ENCODE measurements around the gene C1orf159.

DNA sequence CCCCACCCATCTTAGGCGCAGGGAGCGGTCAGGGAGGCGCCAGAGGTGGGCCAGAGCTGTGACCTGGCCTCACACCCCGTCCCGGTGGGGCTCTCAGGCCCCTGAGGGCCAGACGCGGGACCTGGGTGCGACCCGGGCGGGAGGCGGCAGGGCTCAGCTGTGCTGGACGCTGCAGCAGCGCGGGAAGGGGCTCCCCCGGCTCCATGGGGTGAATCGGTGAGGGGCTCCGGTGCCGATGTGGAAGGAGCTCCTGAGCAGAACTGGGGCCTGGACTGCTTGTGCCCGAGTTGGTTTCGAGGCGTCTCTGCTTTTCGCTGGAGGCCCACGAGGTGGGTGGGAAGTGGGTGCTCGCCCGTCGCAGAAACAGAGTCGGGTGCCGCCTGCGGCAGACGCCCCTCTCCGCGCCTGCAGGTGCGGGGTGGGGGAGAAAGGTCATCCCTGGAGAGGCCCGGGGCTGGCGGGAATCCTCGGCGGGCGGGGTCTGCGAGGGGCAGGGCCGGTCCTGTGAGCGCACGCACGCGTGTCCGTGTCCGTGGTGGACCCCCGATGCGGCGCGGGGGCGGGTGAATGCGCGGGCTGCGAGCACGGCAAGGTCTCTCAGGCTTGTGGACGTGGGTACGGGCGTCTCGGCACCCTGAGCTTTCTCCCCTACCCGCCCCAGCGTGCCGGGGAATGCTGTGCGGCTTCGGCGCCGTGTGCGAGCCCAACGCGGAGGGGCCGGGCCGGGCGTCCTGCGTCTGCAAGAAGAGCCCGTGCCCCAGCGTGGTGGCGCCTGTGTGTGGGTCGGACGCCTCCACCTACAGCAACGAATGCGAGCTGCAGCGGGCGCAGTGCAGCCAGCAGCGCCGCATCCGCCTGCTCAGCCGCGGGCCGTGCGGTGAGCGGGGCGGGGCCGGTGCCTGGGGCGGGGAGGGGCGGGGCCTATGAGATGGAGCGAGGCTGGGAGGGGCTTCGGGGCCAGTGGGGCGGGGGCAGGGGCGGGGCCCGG, 75.6 kb downstream of the C1orf159 start:
- TF ChIP-seq L3MBTL2 (conservative IDR thresholded peaks at IDR 0.05) (no peak), FOXK2 (IDR thresholded peaks at IDR 0.05) (no peak), ARNT (IDR thresholded peaks at IDR 0.05) (no peak), FOXM1 (IDR thresholded peaks at IDR 0.05; ENCODE audit: borderline replicate concordance) (no peak)

Data from HEK293T (cell line).